ENCODE measurements around the gene ORAI3. TPM values are rescaled to one million over a fixed set of nuclear protein-coding genes. Genes with fewer than 3 reads are reported as not detected.

The ORAI3 gene
- total and polyA plus RNA-seq, 11 donors, result 8.1 to 28.9 (median 11.3) TPM

DNA sequence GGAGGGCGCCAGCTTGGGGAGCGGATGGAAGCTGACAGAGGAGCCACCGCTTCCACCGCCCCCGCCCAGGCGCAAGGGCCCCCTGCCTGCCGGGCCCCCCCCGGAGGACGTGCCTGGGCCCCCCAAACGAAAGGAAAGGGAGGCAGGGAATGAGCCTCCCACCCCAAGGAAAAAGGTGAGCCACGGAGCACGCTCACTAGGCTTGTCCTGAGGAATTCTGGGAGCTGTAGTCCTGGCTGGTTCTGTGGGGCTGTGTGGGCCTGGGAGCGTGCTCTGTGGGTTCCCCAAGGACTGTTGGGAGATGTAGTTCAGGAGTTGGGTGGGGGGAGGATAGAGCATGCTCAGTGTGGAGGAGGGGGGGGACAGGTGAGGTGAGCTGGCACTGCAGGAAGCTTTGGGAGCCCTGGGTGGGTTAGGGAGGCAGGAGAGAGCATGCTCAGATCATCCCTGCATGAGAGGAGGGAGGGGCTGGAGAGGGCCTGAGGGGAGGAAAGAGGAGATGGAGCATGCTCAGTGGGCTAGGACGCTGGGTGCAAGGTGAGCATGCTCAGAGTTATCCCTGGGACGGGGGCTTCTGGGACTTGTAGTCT, 21.0 kb upstream of the ORAI3 start:
- TF ChIP-seq CTCF (IDR thresholded peaks at IDR 0.05) (no peak), POLR2A (IDR thresholded peaks at IDR 0.05) (no peak)
- H3K4me1 ChIP-seq, result peaks cover 0 to 28% (median 8%) of the 10 kb centered on the region in 12 donors
- DNase-seq (peak in 4 of 5 donors; percentile 61 to 70 (median 64)), ATAC-seq (peak; percentile 18 to 40 (median 20))
- no peaks in the 10 kb centered on the region for H3K27me3 ChIP-seq
- H3K27ac ChIP-seq, result peak overlapping the region in 1 of 12 donors; percentile 43
- H3K9me3 ChIP-seq, result no peaks in the 10 kb centered on the region
- 44 to 61% (median 54%) methylated on average over 7 to 15 of the region's 15 CpGs for WGBS, 4 donors
- intact Hi-C loops (cut with DNase I), result no loop called here
- H3K4me3 ChIP-seq, result no peak overlapping the region
- H3K36me3 ChIP-seq, result peaks cover 0 to 46% (median 17%) of the 10 kb centered on the region in 9 donors

DNA sequence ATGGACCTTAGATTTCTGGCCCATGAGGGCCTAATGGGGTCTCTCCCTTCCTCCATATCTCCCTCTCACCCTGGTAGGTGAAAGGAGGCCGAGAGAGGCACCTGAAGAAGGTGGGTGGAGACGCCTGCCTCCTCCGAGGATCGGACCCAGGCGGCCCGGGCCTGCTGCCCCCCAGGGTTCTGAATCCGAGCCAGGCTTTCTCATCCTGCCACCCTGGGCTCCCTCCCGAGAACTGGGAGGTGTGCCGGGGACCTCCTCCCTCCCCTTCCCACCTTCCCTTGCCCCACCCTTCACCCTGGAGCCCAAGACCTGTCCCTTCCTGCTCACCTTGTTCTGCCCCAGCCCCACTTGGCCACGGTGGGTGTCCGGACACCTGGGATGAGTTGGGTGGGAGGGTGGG, 20.5 kb upstream of the ORAI3 start:
- Histone ChIP-seq H3K4me1 (peaks cover 0 to 28% (median 8%) of the 10 kb centered on the region in 12 donors), H3K36me3 (peaks cover 0 to 47% (median 22%) of the 10 kb centered on the region in 9 donors), H3K27me3 (no peaks in the 10 kb centered on the region), H3K27ac (no peak overlapping the region), H3K4me3 (no peak overlapping the region), H3K9me3 (no peaks in the 10 kb centered on the region)
- ATAC-seq (no peak), DNase-seq (no peak)
- no peak for TF ChIP-seq CTCF (IDR thresholded peaks at IDR 0.05)
- no peak for TF ChIP-seq POLR2A (IDR thresholded peaks at IDR 0.05)
- WGBS, 4 donors, result 88 to 92% (median 90%) methylated on average over 7 to 11 of the region's 11 CpGs
- intact Hi-C loops (cut with DNase I), result no loop called here

DNA sequence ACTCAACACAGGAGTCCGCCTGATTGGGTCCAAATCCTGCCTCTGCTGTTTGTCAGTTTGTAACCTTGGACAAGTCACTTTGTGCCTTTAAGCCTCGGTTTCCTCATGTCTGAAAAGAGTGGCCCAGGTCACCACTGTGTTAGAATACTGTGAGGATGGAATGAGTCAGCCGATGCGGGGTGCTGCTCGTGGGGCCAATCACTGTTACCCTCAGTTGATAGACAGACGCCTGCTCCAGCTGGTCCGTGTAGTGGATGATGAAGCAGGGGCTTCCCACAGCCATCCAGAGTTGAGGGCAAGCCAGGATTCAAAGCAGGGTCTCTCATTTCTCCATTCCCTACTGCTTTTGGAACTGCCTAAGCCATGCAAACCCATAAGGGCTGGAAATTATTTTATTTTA, 19.7 kb upstream of the ORAI3 start:
- no peak overlapping the region for H3K4me3 ChIP-seq
- ATAC-seq, result no peak
- peaks cover 0 to 25% (median 8%) of the 10 kb centered on the region in 12 donors for H3K4me1 ChIP-seq
- intact Hi-C loops (cut with DNase I), result no loop called here
- no peaks in the 10 kb centered on the region for H3K27me3 ChIP-seq
- no peak for DNase-seq
- TF ChIP-seq POLR2A (IDR thresholded peaks at IDR 0.05) (no peak), CTCF (IDR thresholded peaks at IDR 0.05) (no peak)
- no peak overlapping the region for H3K27ac ChIP-seq
- no peaks in the 10 kb centered on the region for H3K9me3 ChIP-seq
- 85 to 89% (median 86%) methylated on average over 7 of the region's 7 CpGs for WGBS, 4 donors
- peaks cover 0 to 47% (median 22%) of the 10 kb centered on the region in 9 donors for H3K36me3 ChIP-seq

GRCh38 chr16:30930160-30930571, 18.7 kb upstream of the ORAI3 start:
- H3K27me3 ChIP-seq, result no peaks in the 10 kb centered on the region
- 90 to 91% (median 91%) methylated on average over 6 to 35 of the region's 35 CpGs for WGBS, 4 donors
- H3K4me1 ChIP-seq, result peaks cover 0 to 21% (median 2%) of the 10 kb centered on the region in 12 donors
- no peaks in the 10 kb centered on the region for H3K9me3 ChIP-seq
- intact Hi-C loops (cut with DNase I), result no loop called here
- ATAC-seq, result no peak
- H3K27ac ChIP-seq, result peak overlapping the region in 7 of 12 donors; percentile 54 to 76 (median 68)
- H3K4me3 ChIP-seq, result no peak overlapping the region
- TF ChIP-seq CTCF (IDR thresholded peaks at IDR 0.05) (no peak), POLR2A (IDR thresholded peaks at IDR 0.05) (no peak)
- no peak for DNase-seq
- H3K36me3 ChIP-seq, result peaks cover 0 to 47% (median 22%) of the 10 kb centered on the region in 9 donors
